Measurements from ENCODE around the gene NR3C2.
A peak's percentile ranks its signal among the peaks of the same experiment; 100 is the strongest.

Gene NR3C2

GRCh38 chr4:148053298-148054003 is 388.8 kb downstream of the NR3C2 start:
- Histone ChIP-seq H2AFZ (ENCODE audit: low read depth, low read length) (no peak overlapping the region), H3K79me2 (ENCODE audit: insufficient read depth, low read length) (no peaks in the 10 kb centered on the region), H4K20me1 (ENCODE audit: insufficient read depth, low read length) (no peaks in the 10 kb centered on the region), H3K4me2 (ENCODE audit: insufficient read depth, low read length) (no peak overlapping the region), H3K4me1 (ENCODE audit: insufficient read depth, low read length) (no peaks in the 10 kb centered on the region), H3K36me3 (ENCODE audit: insufficient read depth, low read length) (no peaks in the 10 kb centered on the region), H3K27me3 (ENCODE audit: insufficient read depth, low read length, poor library complexity) (no peaks in the 10 kb centered on the region), H3K27ac (ENCODE audit: low read length) (no peak overlapping the region), H3K9me3 (ENCODE audit: insufficient read depth, low read length, severe bottlenecking) (no peaks in the 10 kb centered on the region), H3K9ac (ENCODE audit: low read depth, low read length) (no peak overlapping the region), H3K4me3 (ENCODE audit: low read depth in 1 of 2, low read length in 2 of 2) (no peak overlapping the region)
- ATAC-seq (ENCODE audit: insufficient read depth, low read depth): no peak
- no peak for DNase-seq
- no peak for TF ChIP-seq EZH2 (IDR thresholded peaks at IDR 0.05; ENCODE audit: borderline replicate concordance, low read depth, low read length, severe bottlenecking)
- TF ChIP-seq, protein P1, sequence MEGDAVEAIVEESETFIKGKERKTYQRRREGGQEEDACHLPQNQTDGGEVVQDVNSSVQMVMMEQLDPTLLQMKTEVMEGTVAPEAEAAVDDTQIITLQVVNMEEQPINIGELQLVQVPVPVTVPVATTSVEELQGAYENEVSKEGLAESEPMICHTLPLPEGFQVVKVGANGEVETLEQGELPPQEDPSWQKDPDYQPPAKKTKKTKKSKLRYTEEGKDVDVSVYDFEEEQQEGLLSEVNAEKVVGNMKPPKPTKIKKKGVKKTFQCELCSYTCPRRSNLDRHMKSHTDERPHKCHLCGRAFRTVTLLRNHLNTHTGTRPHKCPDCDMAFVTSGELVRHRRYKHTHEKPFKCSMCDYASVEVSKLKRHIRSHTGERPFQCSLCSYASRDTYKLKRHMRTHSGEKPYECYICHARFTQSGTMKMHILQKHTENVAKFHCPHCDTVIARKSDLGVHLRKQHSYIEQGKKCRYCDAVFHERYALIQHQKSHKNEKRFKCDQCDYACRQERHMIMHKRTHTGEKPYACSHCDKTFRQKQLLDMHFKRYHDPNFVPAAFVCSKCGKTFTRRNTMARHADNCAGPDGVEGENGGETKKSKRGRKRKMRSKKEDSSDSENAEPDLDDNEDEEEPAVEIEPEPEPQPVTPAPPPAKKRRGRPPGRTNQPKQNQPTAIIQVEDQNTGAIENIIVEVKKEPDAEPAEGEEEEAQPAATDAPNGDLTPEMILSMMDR (IDR thresholded peaks at IDR 0.05; ENCODE audit: borderline replicate concordance, extremely low read depth, low read length, poor library complexity, severe bottlenecking): no peak

- peak; percentile 71 for ATAC-seq (ENCODE audit: insufficient read depth, low read depth)
Observed at GRCh38 chr4:148052448-148052847, 389.8 kb downstream of the NR3C2 start.

DNA sequence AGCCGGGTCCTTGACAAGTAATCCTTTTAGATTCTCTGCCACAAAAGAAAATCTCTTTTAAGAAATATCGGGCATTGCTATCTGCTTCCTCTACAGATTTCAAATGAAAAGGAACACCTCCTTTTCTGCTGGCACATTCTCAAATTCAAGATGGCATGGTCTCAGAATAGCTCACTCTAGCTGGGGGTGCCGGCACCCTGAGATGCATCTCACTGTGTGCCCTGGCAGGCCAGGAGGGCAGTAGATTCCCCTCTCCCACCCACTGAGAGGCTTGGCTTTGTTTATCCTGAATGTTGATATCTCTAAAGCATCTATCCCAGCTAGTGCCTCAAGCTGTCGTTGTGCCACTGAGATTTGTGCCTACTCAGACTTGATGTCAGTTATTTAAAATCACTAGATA is 390.8 kb downstream of the NR3C2 start:
- H3K79me2 ChIP-seq (ENCODE audit: insufficient read depth, low read length): no peaks in the 10 kb centered on the region
- ATAC-seq (ENCODE audit: insufficient read depth, low read depth) (no peak), DNase-seq (no peak)
- no peaks in the 10 kb centered on the region for H4K20me1 ChIP-seq (ENCODE audit: insufficient read depth, low read length)
- TF ChIP-seq, protein P1 (IDR thresholded peaks at IDR 0.05; ENCODE audit: borderline replicate concordance, extremely low read depth, low read length, poor library complexity, severe bottlenecking): no peak
- no peak for TF ChIP-seq EZH2 (IDR thresholded peaks at IDR 0.05; ENCODE audit: borderline replicate concordance, low read depth, low read length, severe bottlenecking)
- H2AFZ ChIP-seq (ENCODE audit: low read depth, low read length): no peak overlapping the region
- H3K27me3 ChIP-seq (ENCODE audit: insufficient read depth, low read length, poor library complexity): no peaks in the 10 kb centered on the region
- H3K4me1 ChIP-seq (ENCODE audit: insufficient read depth, low read length): no peaks in the 10 kb centered on the region
- no peaks in the 10 kb centered on the region for H3K36me3 ChIP-seq (ENCODE audit: insufficient read depth, low read length)
- no peak overlapping the region for H3K4me3 ChIP-seq (ENCODE audit: low read depth in 1 of 2, low read length in 2 of 2)
- no peak overlapping the region for H3K27ac ChIP-seq (ENCODE audit: low read length)
- H3K4me2 ChIP-seq (ENCODE audit: insufficient read depth, low read length): no peak overlapping the region
- no peak overlapping the region for H3K9ac ChIP-seq (ENCODE audit: low read depth, low read length)
- no peaks in the 10 kb centered on the region for H3K9me3 ChIP-seq (ENCODE audit: insufficient read depth, low read length, severe bottlenecking)

More at GRCh38 chr4:148052448-148052847, 389.8 kb downstream of the NR3C2 start:
- H4K20me1 ChIP-seq (ENCODE audit: insufficient read depth, low read length): no peaks in the 10 kb centered on the region
- no peaks in the 10 kb centered on the region for H3K79me2 ChIP-seq (ENCODE audit: insufficient read depth, low read length)
- H3K4me2 ChIP-seq (ENCODE audit: insufficient read depth, low read length): no peak overlapping the region
- no peaks in the 10 kb centered on the region for H3K9me3 ChIP-seq (ENCODE audit: insufficient read depth, low read length, severe bottlenecking)
- no peak overlapping the region for H3K4me3 ChIP-seq (ENCODE audit: low read depth in 1 of 2, low read length in 2 of 2)
- H2AFZ ChIP-seq (ENCODE audit: low read depth, low read length): no peak overlapping the region
- TF ChIP-seq EZH2 (IDR thresholded peaks at IDR 0.05; ENCODE audit: borderline replicate concordance, low read depth, low read length, severe bottlenecking): no peak
- TF ChIP-seq, protein P1 (IDR thresholded peaks at IDR 0.05; ENCODE audit: borderline replicate concordance, extremely low read depth, low read length, poor library complexity, severe bottlenecking): no peak
- no peaks in the 10 kb centered on the region for H3K36me3 ChIP-seq (ENCODE audit: insufficient read depth, low read length)
- no peak overlapping the region for H3K27ac ChIP-seq (ENCODE audit: low read length)
- no peak for DNase-seq
- H3K27me3 ChIP-seq (ENCODE audit: insufficient read depth, low read length, poor library complexity): no peaks in the 10 kb centered on the region
- no peaks in the 10 kb centered on the region for H3K4me1 ChIP-seq (ENCODE audit: insufficient read depth, low read length)
- H3K9ac ChIP-seq (ENCODE audit: low read depth, low read length): no peak overlapping the region
